Neural progenitor cell (in vitro differentiated cells): ENCODE data around the gene NCAPD3.

ENCODE experiments used
- EZH2 ChIP-seq: fragments of 200-600 bp; sonication (generic); IDR thresholded peaks from 2 replicates; pipeline ENCODE4 v1.6.1; 2017; ENCODE audit warnings: antibody characterized with exemption, mild to moderate bottlenecking, moderate library complexity
- EZH2phosphoT487 ChIP-seq: fragments of 200-600 bp; sonication (generic); IDR thresholded peaks from 2 replicates; pipeline ENCODE4 v1.6.1; 2017; ENCODE audit warnings: antibody characterized with exemption
- TF ChIP-seq, protein P1 (sequence below): fragments of 200-600 bp; sonication (generic); IDR thresholded peaks from 2 replicates; pipeline ENCODE4 v1.5.1; 2017; ENCODE audit warnings: antibody characterized with exemption, mild to moderate bottlenecking

DNA sequence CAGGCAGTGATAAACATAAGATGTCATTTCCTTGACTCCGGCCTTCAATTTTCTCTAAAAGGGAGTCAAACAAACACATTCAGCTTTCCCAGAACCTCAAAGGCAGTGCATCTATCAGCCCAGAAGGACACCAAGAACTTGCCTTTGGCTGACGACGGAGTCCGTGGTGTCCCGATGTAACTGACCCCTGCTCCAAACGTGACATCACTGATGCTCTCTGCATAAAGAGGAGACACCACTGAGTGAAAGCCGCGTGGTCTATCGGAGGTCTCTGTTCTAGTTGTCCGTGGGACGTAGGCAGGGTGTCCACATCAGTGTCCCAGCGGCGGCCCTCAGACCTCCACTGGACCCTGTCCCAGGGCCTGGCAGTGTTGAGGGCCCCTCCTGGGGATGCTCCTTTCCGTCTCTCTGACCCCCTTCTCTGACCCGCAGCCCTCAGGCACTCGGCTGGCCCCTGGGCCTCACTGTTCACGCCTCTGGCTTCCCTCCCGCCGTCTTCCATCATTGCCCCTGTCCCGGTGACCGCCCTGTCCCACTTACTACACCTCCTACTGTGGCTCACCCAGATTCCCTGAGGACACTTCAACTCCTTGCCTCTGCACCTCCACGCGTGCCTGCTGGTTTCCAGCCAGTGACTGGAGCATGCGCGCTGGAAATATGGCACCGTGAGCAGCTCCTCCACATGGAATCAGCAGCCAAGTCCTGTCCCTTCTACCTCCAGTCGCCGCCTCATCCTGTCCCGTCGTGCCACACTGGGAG is 70.4 kb downstream of the NCAPD3 start:
- TF ChIP-seq EZH2 (no peak), EZH2phosphoT487 (no peak)
- TF ChIP-seq, protein P1, sequence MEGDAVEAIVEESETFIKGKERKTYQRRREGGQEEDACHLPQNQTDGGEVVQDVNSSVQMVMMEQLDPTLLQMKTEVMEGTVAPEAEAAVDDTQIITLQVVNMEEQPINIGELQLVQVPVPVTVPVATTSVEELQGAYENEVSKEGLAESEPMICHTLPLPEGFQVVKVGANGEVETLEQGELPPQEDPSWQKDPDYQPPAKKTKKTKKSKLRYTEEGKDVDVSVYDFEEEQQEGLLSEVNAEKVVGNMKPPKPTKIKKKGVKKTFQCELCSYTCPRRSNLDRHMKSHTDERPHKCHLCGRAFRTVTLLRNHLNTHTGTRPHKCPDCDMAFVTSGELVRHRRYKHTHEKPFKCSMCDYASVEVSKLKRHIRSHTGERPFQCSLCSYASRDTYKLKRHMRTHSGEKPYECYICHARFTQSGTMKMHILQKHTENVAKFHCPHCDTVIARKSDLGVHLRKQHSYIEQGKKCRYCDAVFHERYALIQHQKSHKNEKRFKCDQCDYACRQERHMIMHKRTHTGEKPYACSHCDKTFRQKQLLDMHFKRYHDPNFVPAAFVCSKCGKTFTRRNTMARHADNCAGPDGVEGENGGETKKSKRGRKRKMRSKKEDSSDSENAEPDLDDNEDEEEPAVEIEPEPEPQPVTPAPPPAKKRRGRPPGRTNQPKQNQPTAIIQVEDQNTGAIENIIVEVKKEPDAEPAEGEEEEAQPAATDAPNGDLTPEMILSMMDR: no peak
